GM12873 (cell line): ENCODE results near the gene MTA2.

Experiments used
- CTCF ChIP-seq: IDR thresholded peaks from 2 replicates; pipeline ENCODE4 v1.5.1; 2012; ENCODE audit warnings: low read depth, mild to moderate bottlenecking, moderate library complexity, low read length, control low read depth; ENCODE audit not compliant: insufficient read depth; ENCODE audit errors: missing control alignments

Gene MTA2

GRCh38 chr11:62546244-62546928, 55.3 kb downstream of the MTA2 start, which contains the start of gene AHNAK:
Gene AHNAK (minus strand): TSS chr11:62546806. CDS start chr11:62536098, 10,708 bp downstream.
- no peak for TF ChIP-seq CTCF

GRCh38 chr11:62545437-62546243, 56.0 kb downstream of the MTA2 start:
- peak; percentile 26 for TF ChIP-seq CTCF

- TF ChIP-seq CTCF = no peak
Observed at GRCh38 chr11:62544581-62545436, 56.9 kb downstream of the MTA2 start.

- TF ChIP-seq CTCF = no peak
Observed at GRCh38 chr11:62543680-62544444, 57.8 kb downstream of the MTA2 start.
